Hematopoietic multipotent progenitor cell treated with erythropoietin and hydrocortisone succinate and interleukin-3 and kit ligand, for 8 days (in vitro differentiated cells): ENCODE measurements around the gene CD93.
A peak's percentile ranks its signal among the peaks of the same experiment; 100 is the strongest.

Source experiments
- DNase-seq: peaks from one replicate; pipeline ENCODE4 v3.0.0-alpha.2; 2015

Gene CD93

DNA sequence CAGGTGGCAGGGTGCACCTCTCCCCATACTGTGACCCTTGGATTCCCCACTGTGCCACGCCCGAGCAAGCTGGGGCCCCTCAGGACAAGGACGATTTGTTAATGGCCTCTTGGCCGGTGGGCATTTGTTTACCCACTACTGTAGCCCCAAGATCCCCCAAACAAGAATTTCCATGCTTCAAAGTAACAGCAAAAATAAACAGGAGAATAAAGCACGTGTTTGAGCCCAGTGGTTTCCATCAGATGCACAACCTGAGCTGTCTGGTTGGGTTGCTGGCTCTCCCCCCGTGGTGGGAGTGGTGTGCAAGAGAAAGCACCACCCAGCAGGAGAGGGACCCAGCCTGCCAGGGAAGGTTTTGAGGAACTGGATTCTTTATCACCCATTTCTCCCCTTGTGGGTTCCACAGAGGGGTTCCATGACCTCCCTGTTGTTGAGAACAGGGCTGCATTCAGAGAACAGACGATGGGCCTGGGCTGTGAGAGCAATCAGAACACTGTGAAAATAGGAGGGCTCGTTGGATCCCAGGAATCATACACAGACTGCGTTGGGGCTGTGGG lies 4.8 kb downstream of the CD93 start:
- no peak for DNase-seq

DNA sequence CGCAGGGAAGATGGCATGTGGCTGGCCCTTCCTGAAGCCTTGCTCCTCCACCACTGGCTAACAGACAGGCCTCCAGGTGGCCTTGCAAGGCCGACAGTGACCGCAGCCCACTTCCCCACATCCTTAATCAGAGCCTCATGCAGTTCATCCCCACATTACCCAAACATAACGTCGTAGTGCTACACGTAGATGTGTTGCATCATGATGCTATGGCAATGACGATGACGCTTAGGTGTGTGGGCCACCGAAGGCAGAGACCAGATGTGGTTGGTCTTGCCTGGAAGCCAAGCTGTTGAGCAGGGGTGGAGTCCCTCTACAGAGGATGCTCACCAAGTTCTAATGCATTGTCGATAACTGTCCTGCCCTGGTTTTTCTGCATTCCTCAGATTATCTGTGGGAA lies 5.6 kb downstream of the CD93 start:
- DNase-seq, result no peak

DNA sequence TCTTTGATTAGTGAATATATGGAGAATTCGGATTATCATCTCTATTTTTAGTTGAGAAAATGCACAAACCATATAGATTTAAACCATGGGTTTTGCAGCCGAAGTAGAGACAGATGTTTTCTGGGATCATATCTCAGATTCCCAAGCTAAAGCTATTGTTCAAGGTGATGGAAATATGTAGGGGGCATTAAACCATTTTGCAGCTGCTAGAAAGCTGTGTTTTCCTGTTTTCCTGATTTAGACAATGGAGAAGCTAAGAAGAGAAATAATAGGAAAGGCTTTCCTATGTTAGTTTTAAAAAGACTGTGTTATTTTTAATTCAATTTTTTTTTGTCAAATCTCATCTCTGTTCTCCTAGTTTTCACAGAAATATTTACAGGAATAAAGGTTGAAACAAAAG lies 6.2 kb downstream of the CD93 start:
- DNase-seq, result no peak

DNA sequence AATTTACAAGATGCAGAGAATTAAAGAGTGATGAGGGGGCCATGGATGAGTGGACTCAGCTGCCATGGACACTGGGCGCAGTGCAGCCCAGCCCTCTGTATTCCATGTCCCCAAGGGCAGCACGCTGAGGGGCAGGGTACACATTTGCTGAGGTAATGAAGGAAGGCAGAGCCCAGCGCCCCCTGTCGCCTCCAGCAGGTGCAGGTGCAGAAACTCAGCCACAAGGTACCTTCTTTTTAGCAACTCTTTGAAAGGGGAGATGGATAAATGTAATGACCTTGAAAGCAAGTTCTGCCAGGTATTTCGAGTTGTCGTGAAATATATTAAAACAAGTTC lies 7.1 kb downstream of the CD93 start:
- DNase-seq, result no peak

DNA sequence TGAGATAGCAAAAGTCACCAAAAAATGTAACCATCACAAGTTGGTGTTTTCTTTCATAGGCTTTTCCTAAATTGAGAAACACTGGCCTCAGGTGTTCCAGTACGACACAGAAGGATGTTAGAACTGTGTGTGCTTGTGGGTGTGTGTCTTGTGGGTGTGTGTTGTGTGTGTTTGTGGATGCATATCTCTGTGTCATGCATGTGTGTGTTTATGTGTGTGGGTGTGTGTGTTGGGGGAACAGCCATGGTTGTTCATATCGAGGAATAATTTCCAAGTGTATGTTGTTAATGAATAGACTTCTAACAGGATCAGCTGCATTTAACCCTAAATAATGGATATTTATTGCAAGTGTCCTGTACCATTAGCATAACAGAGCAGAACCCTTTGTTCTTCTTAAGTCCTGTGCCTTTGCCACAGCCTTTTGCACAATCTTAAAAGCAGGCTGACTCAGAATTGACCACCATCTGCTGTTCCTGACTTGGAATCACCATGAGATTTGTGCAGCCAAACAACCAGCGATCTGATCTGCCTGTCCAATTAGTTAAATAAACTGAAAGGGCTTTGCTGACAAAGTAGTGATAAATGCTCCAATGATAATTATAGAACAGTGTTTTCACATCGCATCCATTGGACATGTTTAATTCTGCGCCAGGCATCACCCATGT lies 7.6 kb downstream of the CD93 start:
- no peak for DNase-seq

- no peak for DNase-seq
Measured at GRCh38 chr20:23077277-23077676, 8.8 kb downstream of the CD93 start.

DNA sequence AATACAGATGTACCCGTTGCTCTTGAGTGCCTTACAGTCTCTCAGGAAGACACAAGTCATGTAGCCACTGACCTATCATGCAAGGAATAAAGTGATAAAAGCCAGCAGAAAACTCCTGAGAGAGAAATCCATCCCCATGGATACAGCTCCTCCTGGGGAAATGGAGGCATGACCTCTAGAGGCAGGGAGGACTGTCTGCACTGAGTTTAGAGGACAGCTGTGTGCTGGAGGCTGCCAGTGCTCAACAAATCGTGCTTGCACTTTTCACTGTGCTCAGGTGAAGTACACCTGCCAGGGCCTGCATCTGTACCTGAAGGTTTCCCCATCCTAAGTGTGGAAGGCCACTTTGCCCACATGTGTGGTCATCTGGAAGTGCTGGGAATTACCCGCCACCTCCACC lies 12.1 kb downstream of the CD93 start:
- DNase-seq, result no peak

DNA sequence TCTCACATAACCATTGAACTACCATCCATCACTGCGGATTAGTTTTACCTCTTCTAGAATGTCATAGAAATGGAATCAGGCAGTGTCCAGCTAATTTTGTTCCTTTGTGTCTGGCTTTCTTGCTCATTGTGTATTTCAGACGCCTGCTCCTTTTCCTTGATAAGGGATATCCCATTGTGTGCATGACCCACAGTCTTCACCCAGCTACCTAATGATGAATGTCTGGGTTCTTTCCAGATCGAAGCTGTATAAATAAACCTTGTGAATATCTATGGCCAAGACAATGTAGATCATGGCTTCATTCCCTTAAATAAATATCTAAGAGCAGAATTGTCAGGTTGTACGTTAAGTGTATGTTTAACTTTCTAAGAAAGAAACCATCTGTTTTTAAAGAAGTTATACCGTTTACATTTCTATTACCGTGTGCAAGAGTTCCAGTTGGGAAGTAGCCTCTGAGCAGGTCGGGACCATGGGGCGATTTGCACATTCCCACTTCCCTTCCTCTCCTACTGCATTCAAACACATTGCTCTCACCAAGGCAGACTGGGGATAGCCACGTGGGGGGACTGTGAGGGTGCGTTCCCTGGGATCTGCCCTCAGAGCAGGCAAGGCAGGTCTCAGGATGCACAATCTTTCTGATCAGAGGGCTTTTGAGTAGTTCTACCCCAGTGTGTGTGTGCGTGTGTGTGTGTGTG lies 13.1 kb downstream of the CD93 start:
- no peak for DNase-seq

DNA sequence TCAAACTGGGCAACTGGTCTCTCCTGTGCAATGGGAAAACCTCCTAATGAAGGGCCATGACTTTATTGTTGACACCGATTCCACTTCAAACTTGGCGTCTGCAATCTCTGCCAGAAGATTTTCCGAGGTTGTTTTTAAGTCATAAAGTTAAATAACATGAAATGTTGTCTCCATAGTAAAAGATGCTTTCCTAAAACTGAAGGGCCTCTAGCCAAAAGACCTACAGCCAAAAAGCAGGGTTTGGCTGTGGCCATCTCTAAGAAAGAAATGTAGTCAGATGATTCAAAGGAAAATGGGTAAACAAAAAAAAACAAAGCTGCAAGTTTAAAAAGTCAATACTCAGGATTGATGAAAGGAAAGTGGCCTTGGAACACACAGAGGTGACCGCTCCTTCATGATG lies 14.1 kb downstream of the CD93 start:
- DNase-seq, result no peak

DNA sequence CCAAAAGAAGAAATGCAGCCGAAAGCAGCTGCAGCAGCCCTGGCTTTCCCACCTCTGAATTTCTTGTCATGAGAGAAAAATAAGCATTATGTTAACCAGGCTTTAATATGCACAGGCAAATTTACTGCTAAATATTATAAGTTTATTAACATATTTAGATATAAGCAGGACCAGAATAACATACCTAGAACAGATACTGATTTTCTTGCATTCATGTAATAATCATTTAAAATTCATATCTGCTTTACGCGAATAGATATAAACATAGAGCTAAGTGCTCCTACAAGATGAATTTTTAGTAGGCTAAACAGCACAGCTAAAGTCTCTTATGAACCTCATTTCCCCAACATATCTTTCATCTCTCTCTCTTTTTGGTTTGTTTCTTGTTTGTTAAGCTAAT lies 14.7 kb downstream of the CD93 start:
- DNase-seq, result no peak

GRCh38 chr20:23069108-23069507 lies 17.0 kb downstream of the CD93 start:
- no peak for DNase-seq

DNA sequence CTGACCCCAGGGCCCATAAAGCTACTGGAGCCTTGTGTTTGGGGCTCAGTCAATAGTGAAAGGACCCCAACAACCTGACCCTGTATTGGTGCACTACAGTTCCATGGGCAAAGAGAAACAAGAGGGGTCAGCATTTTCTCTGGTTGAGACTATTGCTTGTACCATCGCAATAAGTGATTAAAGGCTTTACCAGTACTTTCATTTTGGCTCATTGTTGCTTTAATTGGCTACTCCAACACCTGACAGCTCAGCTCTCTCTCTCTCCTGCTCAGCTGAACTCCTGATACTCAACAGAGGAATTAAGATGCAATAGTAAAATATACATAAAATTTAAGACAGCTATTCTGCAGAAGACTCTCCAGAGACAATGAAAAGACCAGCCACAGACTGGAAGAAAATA lies 17.8 kb downstream of the CD93 start:
- DNase-seq, result no peak

DNA sequence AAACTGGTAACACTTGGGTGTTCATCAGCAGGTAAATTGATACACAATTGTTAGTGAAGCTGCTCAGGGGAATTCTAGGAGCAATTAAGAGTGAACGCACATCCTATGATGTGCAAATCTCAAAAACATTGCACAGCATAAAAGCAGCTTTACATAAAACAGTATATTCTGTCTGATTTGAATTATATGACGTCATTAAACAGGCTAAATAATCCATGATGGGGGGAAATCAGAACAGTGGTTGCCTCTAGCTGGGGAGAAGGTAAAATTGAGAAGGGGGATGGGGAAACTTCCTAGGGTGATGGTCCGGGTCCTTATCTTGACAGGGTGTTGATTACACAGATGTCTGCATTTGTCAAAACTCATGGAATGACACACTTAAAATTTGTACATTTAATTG lies 19.4 kb downstream of the CD93 start:
- DNase-seq, result no peak

GRCh38 chr20:23065266-23066201 lies 20.6 kb downstream of the CD93 start:
- DNase-seq, result no peak

- DNase-seq, result no peak
Measured at GRCh38 chr20:23063581-23063980, 22.5 kb downstream of the CD93 start.

- DNase-seq, result no peak
Measured at GRCh38 chr20:23063168-23063567, 23.0 kb downstream of the CD93 start.

GRCh38 chr20:23062632-23063031 lies 23.5 kb downstream of the CD93 start:
- DNase-seq, result no peak

GRCh38 chr20:23061734-23062561 lies 24.2 kb downstream of the CD93 start:
- peak; percentile 17 for DNase-seq

DNA sequence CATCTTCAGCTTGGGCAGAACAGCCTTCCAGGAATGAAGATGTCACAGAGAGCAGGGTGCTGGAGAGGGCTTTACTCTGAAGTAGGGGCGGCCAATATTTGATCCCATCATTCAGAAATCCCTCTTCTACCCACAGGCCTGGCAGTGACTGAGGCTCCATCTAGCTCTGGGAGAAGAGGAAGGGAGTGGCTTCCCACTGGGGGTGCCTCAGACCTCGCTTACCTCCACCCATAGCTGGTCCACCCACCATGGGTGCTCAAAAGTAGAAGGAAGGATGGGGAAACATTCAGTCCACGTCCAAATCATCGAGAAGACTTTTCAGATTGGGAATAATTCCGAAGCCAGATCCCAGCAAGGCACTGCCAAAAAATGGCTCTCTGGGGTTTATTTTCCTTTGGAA lies 24.9 kb downstream of the CD93 start:
- DNase-seq, result no peak

DNA sequence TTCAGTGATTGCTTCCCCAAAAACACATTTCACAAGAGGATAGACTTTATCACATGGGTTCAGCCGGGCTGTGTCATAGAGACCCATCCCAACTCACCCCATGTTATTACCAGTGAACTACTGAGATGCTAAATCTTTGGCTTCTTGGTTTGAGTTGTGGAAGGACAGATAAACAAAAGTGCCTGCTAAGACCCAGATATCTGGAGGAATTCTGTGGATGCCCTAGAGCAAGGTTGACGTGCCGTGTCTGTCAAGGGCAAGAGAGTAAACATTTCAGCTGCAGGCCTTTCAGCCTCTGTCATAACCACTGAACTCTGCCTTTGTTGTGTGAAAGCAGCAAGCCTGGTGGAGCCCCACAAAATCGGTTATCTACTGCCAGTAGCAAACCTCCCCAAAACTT lies 25.5 kb downstream of the CD93 start:
- peak; percentile 33 for DNase-seq

DNA sequence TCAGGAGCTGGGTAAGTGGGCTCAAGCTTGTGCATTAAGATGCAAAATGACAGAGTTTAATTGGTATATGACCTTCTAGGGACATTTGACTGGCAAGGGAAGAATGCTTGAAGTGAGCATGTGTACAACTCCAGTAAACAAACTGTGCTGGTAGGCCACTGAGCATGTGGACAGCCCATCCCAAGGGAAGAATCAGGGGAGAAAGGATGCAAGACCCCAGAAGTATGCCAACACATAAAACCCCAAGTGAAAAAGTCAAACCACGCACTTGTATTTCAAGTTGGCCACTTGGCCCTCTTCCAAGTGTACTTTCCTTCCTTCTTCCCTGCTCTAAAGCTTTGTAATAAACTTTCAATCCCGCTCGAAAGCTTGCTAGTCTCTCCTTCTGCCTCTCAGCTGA lies 26.3 kb downstream of the CD93 start:
- DNase-seq, result peak; percentile 9

GRCh38 chr20:23059001-23059400 lies 27.1 kb downstream of the CD93 start:
- DNase-seq, result no peak

DNA sequence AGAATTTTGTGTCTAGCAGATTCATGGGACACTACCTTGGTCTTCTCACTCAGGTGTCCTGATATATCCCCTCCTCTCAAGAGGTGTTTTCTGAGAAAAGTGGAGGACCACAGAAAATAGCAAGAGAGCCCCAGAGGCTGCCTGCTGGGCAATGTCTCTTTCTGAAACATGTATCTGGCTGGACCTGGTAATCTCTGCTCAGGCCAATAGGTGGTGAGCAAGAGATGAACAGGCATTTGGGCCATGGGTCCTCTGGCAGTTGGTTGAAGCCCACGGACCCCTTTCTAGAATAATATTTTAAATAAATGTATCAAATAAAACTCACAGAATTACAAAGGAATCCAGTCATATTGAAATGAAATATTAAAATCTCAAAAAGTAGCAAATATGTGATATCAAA lies 27.9 kb downstream of the CD93 start:
- no peak for DNase-seq
